Measurements from ENCODE around the gene OR5P2.

OR5P2 gene

DNA sequence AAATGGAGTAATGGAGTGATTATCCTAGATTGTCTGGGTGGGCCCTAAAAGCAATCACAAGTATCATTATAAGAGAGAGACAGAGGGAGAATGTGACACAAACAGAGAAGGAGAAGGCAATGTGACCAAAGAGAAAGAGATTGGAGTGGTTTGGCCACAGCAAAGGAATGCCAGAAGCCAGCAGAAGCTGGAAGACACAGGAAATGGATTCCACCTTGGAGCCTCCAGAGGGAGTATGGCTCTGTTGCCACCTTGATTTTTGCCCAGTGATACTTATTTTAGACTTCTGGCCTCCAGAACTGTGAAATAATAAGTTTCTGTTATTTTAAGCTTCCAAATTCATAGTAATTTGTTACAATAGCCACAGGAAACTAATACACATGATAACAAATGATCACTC lies 36.8 kb upstream of the OR5P2 start:
- no peak for TF ChIP-seq RAD21 (IDR thresholded peaks at IDR 0.05; ENCODE audit: low read depth)
- TF ChIP-seq YY1 (IDR thresholded peaks at IDR 0.05; ENCODE audit: low read depth) = no peak
- TF ChIP-seq, protein P1, sequence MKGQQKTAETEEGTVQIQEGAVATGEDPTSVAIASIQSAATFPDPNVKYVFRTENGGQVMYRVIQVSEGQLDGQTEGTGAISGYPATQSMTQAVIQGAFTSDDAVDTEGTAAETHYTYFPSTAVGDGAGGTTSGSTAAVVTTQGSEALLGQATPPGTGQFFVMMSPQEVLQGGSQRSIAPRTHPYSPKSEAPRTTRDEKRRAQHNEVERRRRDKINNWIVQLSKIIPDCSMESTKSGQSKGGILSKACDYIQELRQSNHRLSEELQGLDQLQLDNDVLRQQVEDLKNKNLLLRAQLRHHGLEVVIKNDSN (IDR thresholded peaks at IDR 0.05) = no peak
- TF ChIP-seq CREB1 (IDR thresholded peaks at IDR 0.05; ENCODE audit: low read depth) = no peak
- TF ChIP-seq, protein P2, sequence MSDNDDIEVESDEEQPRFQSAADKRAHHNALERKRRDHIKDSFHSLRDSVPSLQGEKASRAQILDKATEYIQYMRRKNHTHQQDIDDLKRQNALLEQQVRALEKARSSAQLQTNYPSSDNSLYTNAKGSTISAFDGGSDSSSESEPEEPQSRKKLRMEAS (IDR thresholded peaks at IDR 0.05) = no peak
- no peak for TF ChIP-seq CEBPB (IDR thresholded peaks at IDR 0.05)
- TF ChIP-seq NFIC (IDR thresholded peaks at IDR 0.05) = no peak
- no peak for TF ChIP-seq EGR1 (IDR thresholded peaks at IDR 0.05)
- TF ChIP-seq EP300 (IDR thresholded peaks at IDR 0.05; ENCODE audit: borderline replicate concordance) = no peak
- TF ChIP-seq TAF1 (IDR thresholded peaks at IDR 0.05; ENCODE audit: low read depth) = no peak

DNA sequence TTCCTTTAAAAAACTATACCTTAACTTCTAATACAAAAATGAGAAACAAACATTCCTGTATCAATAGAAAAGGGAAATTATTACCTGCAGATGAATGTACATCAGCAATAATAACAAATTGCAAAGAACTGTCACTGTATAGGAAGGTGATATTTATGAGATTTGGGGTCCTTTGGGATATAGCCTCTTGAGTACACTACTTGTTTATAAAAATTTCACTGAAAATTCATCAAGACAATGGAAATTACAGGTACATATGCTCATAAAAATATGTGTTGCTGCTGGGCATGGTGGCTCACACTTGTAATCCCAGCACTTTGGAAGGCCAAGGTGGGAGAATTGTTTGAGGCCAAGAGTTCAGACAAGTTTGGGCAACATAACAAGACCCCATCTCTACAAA lies 34.0 kb upstream of the OR5P2 start, which contains the start of gene OR5P3:
Gene OR5P3 (minus strand): TSS at position 101 of the 400 bp plus-strand sequence.
- TF ChIP-seq, protein P2 (IDR thresholded peaks at IDR 0.05) = no peak
- TF ChIP-seq TEAD4 (IDR thresholded peaks at IDR 0.05) = no peak
- TF ChIP-seq NFIC (IDR thresholded peaks at IDR 0.05) = no peak
- no peak for TF ChIP-seq TCF12 (IDR thresholded peaks at IDR 0.05; ENCODE audit: low read depth)
- TF ChIP-seq EGR1 (IDR thresholded peaks at IDR 0.05) = no peak
- no peak for TF ChIP-seq EP300 (IDR thresholded peaks at IDR 0.05; ENCODE audit: borderline replicate concordance)
- TF ChIP-seq CREB1 (IDR thresholded peaks at IDR 0.05; ENCODE audit: low read depth) = no peak
- no peak for TF ChIP-seq RAD21 (IDR thresholded peaks at IDR 0.05; ENCODE audit: low read depth)
- TF ChIP-seq, protein P3, sequence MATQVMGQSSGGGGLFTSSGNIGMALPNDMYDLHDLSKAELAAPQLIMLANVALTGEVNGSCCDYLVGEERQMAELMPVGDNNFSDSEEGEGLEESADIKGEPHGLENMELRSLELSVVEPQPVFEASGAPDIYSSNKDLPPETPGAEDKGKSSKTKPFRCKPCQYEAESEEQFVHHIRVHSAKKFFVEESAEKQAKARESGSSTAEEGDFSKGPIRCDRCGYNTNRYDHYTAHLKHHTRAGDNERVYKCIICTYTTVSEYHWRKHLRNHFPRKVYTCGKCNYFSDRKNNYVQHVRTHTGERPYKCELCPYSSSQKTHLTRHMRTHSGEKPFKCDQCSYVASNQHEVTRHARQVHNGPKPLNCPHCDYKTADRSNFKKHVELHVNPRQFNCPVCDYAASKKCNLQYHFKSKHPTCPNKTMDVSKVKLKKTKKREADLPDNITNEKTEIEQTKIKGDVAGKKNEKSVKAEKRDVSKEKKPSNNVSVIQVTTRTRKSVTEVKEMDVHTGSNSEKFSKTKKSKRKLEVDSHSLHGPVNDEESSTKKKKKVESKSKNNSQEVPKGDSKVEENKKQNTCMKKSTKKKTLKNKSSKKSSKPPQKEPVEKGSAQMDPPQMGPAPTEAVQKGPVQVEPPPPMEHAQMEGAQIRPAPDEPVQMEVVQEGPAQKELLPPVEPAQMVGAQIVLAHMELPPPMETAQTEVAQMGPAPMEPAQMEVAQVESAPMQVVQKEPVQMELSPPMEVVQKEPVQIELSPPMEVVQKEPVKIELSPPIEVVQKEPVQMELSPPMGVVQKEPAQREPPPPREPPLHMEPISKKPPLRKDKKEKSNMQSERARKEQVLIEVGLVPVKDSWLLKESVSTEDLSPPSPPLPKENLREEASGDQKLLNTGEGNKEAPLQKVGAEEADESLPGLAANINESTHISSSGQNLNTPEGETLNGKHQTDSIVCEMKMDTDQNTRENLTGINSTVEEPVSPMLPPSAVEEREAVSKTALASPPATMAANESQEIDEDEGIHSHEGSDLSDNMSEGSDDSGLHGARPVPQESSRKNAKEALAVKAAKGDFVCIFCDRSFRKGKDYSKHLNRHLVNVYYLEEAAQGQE (IDR thresholded peaks at IDR 0.05; ENCODE audit: low read depth) = no peak
- TF ChIP-seq CEBPB (IDR thresholded peaks at IDR 0.05) = no peak

DNA sequence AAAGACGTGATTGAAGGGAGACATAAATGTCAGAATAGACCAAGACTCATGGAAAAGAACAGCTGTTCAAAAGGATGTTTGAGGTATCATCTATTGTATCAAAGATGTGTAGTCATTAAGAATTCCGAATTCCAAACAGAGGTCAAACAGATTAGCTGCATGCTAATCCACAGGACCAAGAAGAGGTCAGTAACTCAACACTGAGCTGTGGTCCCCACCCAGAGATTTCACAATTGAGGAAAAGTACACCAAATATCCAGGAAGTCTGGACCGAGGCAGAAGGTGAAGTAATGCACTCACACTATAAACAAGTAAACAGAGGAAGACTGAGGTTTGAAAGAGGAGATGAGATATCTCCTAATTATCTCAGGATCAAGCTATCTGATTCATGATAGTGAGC lies 29.6 kb upstream of the OR5P2 start:
- TF ChIP-seq EGR1 (IDR thresholded peaks at IDR 0.05) (no peak), CREB1 (IDR thresholded peaks at IDR 0.05; ENCODE audit: low read depth) (no peak), TEAD4 (IDR thresholded peaks at IDR 0.05) (no peak), TCF12 (IDR thresholded peaks at IDR 0.05; ENCODE audit: low read depth) (no peak), NFIC (IDR thresholded peaks at IDR 0.05) (no peak), CEBPB (IDR thresholded peaks at IDR 0.05) (no peak), RAD21 (IDR thresholded peaks at IDR 0.05; ENCODE audit: low read depth) (no peak), YY1 (IDR thresholded peaks at IDR 0.05; ENCODE audit: low read depth) (no peak), TAF1 (IDR thresholded peaks at IDR 0.05; ENCODE audit: low read depth) (no peak), EP300 (IDR thresholded peaks at IDR 0.05; ENCODE audit: borderline replicate concordance) (no peak)
- TF ChIP-seq, protein P2 (IDR thresholded peaks at IDR 0.05) = no peak
- TF ChIP-seq, protein P1 (IDR thresholded peaks at IDR 0.05) = no peak

DNA sequence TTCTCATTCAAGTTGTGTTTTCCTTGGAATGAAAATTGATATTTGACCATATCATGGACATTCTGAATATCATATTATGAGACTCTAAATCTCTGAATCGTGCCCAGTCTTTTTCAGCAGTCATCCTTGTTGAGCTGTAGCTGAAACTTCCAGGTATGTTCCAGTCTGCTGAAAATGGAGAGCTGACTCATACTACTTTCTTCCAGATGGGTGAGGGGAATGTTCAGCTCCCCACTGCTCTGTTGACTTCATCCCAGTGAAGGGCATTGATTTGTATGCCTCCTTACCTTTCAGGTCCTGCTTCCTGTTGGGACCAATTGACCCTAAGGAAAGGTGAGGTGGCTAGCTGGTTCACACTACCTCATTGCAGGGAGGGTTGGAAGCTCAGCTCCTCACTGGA lies 3.5 kb downstream of the OR5P2 start:
- no peak for TF ChIP-seq TCF12 (IDR thresholded peaks at IDR 0.05; ENCODE audit: low read depth)
- no peak for TF ChIP-seq CREB1 (IDR thresholded peaks at IDR 0.05; ENCODE audit: low read depth)
- TF ChIP-seq, protein P3 (IDR thresholded peaks at IDR 0.05; ENCODE audit: low read depth) = no peak
- TF ChIP-seq, protein P1 (IDR thresholded peaks at IDR 0.05) = no peak
- no peak for TF ChIP-seq EGR1 (IDR thresholded peaks at IDR 0.05)
- TF ChIP-seq EP300 (IDR thresholded peaks at IDR 0.05; ENCODE audit: borderline replicate concordance) = no peak
- TF ChIP-seq RAD21 (IDR thresholded peaks at IDR 0.05; ENCODE audit: low read depth) = no peak
- no peak for TF ChIP-seq NFIC (IDR thresholded peaks at IDR 0.05)
- no peak for TF ChIP-seq YY1 (IDR thresholded peaks at IDR 0.05; ENCODE audit: low read depth)
- no peak for TF ChIP-seq CEBPB (IDR thresholded peaks at IDR 0.05)
- TF ChIP-seq ZBTB7A (IDR thresholded peaks at IDR 0.05; ENCODE audit: low read depth) = no peak
- no peak for TF ChIP-seq FOXM1 (IDR thresholded peaks at IDR 0.05; ENCODE audit: borderline replicate concordance, low read depth)
- no peak for TF ChIP-seq TEAD4 (IDR thresholded peaks at IDR 0.05)
- TF ChIP-seq, protein P2 (IDR thresholded peaks at IDR 0.05) = no peak
- no peak for TF ChIP-seq TAF1 (IDR thresholded peaks at IDR 0.05; ENCODE audit: low read depth)

DNA sequence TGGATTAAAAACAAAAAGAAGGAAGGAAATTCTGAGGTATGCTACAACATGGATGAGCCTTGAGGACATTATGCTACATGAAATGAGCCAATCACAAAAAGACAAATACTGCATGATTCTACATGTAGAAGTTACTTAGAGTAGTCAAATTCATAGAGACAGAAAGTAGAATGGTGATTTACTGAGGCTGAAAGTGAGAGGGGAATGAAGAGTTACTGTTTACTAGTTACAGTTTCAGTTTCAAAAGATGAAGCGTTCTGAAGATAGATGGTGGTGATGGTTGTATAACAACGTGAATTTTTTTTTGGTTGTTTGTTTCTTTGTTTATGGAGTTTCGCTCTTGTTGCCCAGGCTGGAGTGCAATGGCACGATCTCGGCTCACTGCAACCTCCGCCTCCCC lies 9.5 kb downstream of the OR5P2 start:
- TF ChIP-seq, protein P3 (IDR thresholded peaks at IDR 0.05; ENCODE audit: low read depth) = no peak
- TF ChIP-seq, protein P2 (IDR thresholded peaks at IDR 0.05) = no peak
- TF ChIP-seq TEAD4 (IDR thresholded peaks at IDR 0.05) = no peak
- no peak for TF ChIP-seq NFIC (IDR thresholded peaks at IDR 0.05)
- TF ChIP-seq CEBPB (IDR thresholded peaks at IDR 0.05) = no peak
- TF ChIP-seq TCF12 (IDR thresholded peaks at IDR 0.05; ENCODE audit: low read depth) = no peak
- TF ChIP-seq EGR1 (IDR thresholded peaks at IDR 0.05) = no peak

Data from Ishikawa (cell line).